DMS153 treated with DMSO at 0.1 percent for 48 hours (cell line): ENCODE results near the gene SORL1.
"Not testable (repeated sequence)": the region's sequence is repeated elsewhere in the genome, so short reads cannot be mapped to it uniquely, and the experiment has no call there.

Source experiments
- DNase-seq: peaks from one replicate; lab custom pipeline; 2025; ENCODE audit not compliant: unreplicated experiment; lab: John Stamatoyannopoulos, UW

The SORL1 gene

GRCh38 chr11:121451986-121452608 is at the start of gene SORL1:
Gene SORL1, plus strand, starts transcription at chr11:121452314. Its CDS starts 18 bp downstream, at chr11:121452332.
- peak; percentile 56 for DNase-seq

- no peak for DNase-seq
Observed at GRCh38 chr11:121405646-121406045, 46.5 kb upstream of the SORL1 start.

- DNase-seq = no peak
Observed at GRCh38 chr11:121406291-121406690, 45.8 kb upstream of the SORL1 start.

GRCh38 chr11:121408830-121409229 is 43.3 kb upstream of the SORL1 start:
- DNase-seq = no peak

GRCh38 chr11:121410041-121410440 is 42.1 kb upstream of the SORL1 start:
- DNase-seq = not testable (repeated sequence)

- DNase-seq = not testable (repeated sequence)
Observed at GRCh38 chr11:121411330-121411729, 40.8 kb upstream of the SORL1 start.

GRCh38 chr11:121412000-121412587 is 40.0 kb upstream of the SORL1 start:
- DNase-seq = no peak

GRCh38 chr11:121412711-121413415 is 39.3 kb upstream of the SORL1 start:
- DNase-seq = no peak

- DNase-seq = no peak
Observed at GRCh38 chr11:121414141-121414913, 37.8 kb upstream of the SORL1 start.

- no peak for DNase-seq
Observed at GRCh38 chr11:121415856-121416255, 36.3 kb upstream of the SORL1 start.

GRCh38 chr11:121417055-121417551 is 35.0 kb upstream of the SORL1 start:
- no peak for DNase-seq

GRCh38 chr11:121417607-121418006 is 34.5 kb upstream of the SORL1 start:
- DNase-seq = no peak

- DNase-seq = no peak
Observed at GRCh38 chr11:121418625-121419114, 33.4 kb upstream of the SORL1 start.

- no peak for DNase-seq
Observed at GRCh38 chr11:121419836-121420235, 32.3 kb upstream of the SORL1 start.

- no peak for DNase-seq
Observed at GRCh38 chr11:121420398-121420797, 31.7 kb upstream of the SORL1 start.

GRCh38 chr11:121421149-121421901 is 30.8 kb upstream of the SORL1 start:
- no peak for DNase-seq

GRCh38 chr11:121422675-121423074 is 29.4 kb upstream of the SORL1 start:
- no peak for DNase-seq

GRCh38 chr11:121425828-121426227 is 26.3 kb upstream of the SORL1 start:
- DNase-seq = no peak

GRCh38 chr11:121426476-121427399 is 25.4 kb upstream of the SORL1 start:
- DNase-seq = peak; percentile 7
